GM12873 (cell line): ENCODE data around the gene CNGB1.

Experiments used
- TF ChIP-seq, protein P1 (sequence below): IDR thresholded peaks from 2 replicates; pipeline ENCODE4 v1.5.1; 2012; ENCODE audit warnings: low read depth, mild to moderate bottlenecking, moderate library complexity, low read length, control low read depth; ENCODE audit not compliant: insufficient read depth; ENCODE audit errors: missing control alignments

Gene CNGB1

GRCh38 chr16:57915811-57916488, 55.0 kb downstream of the CNGB1 start:
- TF ChIP-seq, protein P1, sequence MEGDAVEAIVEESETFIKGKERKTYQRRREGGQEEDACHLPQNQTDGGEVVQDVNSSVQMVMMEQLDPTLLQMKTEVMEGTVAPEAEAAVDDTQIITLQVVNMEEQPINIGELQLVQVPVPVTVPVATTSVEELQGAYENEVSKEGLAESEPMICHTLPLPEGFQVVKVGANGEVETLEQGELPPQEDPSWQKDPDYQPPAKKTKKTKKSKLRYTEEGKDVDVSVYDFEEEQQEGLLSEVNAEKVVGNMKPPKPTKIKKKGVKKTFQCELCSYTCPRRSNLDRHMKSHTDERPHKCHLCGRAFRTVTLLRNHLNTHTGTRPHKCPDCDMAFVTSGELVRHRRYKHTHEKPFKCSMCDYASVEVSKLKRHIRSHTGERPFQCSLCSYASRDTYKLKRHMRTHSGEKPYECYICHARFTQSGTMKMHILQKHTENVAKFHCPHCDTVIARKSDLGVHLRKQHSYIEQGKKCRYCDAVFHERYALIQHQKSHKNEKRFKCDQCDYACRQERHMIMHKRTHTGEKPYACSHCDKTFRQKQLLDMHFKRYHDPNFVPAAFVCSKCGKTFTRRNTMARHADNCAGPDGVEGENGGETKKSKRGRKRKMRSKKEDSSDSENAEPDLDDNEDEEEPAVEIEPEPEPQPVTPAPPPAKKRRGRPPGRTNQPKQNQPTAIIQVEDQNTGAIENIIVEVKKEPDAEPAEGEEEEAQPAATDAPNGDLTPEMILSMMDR = no peak

DNA sequence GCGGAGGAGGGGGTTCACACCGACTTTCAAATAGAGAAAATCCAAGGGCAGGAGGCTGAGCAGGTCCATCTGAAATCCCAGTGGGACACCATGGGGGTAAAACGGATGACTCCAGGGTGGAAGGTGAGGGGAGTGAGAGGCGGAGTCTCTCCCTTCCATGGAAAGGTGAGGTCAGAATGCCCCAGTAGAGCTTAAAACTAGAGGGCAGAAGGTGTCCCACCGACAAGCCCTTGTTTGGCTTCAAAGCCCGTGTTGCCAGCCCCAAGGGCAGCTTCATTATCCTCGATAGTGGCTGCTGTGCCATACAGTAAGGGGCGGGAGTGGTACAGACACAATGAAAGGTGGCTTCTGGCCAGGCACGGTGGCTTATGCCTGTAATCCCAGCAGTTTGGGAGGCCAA, 55.7 kb downstream of the CNGB1 start:
- TF ChIP-seq, protein P1 = no peak

- TF ChIP-seq, protein P1 = no peak
Observed at GRCh38 chr16:57914244-57915173, 56.4 kb downstream of the CNGB1 start.

GRCh38 chr16:57912529-57913260, 58.2 kb downstream of the CNGB1 start:
- TF ChIP-seq, protein P1 = no peak

DNA sequence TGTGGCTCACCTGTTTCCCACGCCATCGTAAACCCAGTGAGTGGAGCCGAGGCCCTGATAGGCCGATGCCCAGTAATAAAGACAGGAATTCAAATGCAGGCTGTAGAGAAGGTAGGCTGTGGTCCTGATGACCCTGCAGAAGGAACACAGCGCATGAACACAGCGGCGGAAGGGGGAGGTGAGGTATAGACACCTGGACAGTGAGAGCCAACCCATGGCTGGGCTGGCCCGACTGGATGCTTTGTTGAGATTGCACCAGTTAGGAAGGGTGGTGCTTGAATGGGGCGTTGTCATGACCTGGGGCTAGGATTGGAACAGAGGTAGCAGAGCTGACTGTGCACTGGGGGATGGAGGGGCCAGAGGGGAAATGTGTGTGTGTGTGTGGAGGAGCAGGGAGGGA, 59.2 kb downstream of the CNGB1 start:
- TF ChIP-seq, protein P1 = no peak

DNA sequence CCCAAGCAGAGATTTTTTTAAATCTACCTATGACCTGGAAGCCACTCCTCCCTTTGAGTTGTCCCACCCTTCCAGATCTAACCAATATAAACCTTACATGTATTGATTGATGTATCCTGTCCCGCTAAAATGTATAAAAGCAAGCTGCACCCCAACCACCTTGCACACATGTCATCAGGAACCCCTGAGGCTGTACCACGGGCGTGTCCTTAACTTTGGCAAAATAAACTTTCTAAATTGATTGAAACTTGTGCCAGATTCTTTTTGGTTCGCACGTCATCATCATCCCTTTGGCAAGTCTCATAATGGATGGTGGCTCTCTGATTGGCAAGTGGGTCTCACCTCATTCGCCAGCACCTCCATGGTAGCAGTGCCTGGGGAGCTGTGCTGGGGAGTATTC, 60.2 kb downstream of the CNGB1 start:
- TF ChIP-seq, protein P1 = no peak
